Measurements from ENCODE around the gene BTBD6.
"Not testable (repeated sequence)": the region's sequence is repeated elsewhere in the genome, so short reads cannot be mapped to it uniquely, and the experiment has no call there.

BTBD6 gene

GRCh38 chr14:105272623-105273022 lies 24.3 kb downstream of the BTBD6 start:
- TF ChIP-seq CTCF (IDR thresholded peaks at IDR 0.05; ENCODE audit: low read depth, low read length, missing control alignments) = no peak
- in situ Hi-C loops (cut with HindIII; ENCODE audit: low sequenced_read_pairs) = no loop called here
- no peak overlapping the region for H3K4me3 ChIP-seq (ENCODE audit: low read depth, low read length)
- no peak for DNase-seq (ENCODE audit: low read depth)

GRCh38 chr14:105273062-105273461 lies 24.7 kb downstream of the BTBD6 start:
- DNase-seq (ENCODE audit: low read depth) = no peak
- in situ Hi-C loops (cut with HindIII; ENCODE audit: low sequenced_read_pairs) = no loop called here
- TF ChIP-seq CTCF (IDR thresholded peaks at IDR 0.05; ENCODE audit: low read depth, low read length, missing control alignments) = no peak
- H3K4me3 ChIP-seq (ENCODE audit: low read depth, low read length) = no peak overlapping the region

DNA sequence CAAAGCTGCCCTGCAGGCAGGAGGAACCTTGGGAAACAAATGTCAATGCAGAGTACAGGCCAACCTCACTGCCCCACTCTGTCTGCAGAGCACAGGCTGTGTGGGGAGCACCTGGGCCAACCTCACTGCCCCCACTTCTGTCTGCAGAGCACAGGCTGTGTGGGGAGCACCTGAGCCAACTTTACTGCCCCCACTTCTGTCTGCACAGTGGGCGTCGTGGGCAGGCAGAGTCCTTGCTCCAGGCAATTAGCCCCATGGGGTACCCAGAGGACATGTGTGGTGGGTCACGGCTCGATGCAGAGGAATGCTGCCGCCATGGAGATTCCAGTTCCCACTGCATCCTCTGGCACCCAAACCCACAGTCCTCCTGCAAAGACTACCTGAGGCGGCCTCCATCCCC lies 26.3 kb downstream of the BTBD6 start:
- no peak for TF ChIP-seq CTCF (IDR thresholded peaks at IDR 0.05; ENCODE audit: low read depth, low read length, missing control alignments)
- in situ Hi-C loops (cut with HindIII; ENCODE audit: low sequenced_read_pairs) = loop anchor here (25.0 kb wide), 1 partner anchor 87 kb away; the partner anchor contains the start of gene NUDT14
- H3K4me3 ChIP-seq (ENCODE audit: low read depth, low read length) = no peak overlapping the region
- DNase-seq (ENCODE audit: low read depth) = no peak

- in situ Hi-C loops (cut with HindIII; ENCODE audit: low sequenced_read_pairs) = loop anchor here (25.0 kb wide), 1 partner anchor 88 kb away; the partner anchor contains the start of gene NUDT14
- no peak overlapping the region for H3K4me3 ChIP-seq (ENCODE audit: low read depth, low read length)
- TF ChIP-seq CTCF (IDR thresholded peaks at IDR 0.05; ENCODE audit: low read depth, low read length, missing control alignments) = no peak
- DNase-seq (ENCODE audit: low read depth) = no peak
Measured at GRCh38 chr14:105275267-105275946, 27.1 kb downstream of the BTBD6 start.

- not testable (repeated sequence) for DNase-seq (ENCODE audit: low read depth); H3K4me3 ChIP-seq (ENCODE audit: low read depth, low read length)
- in situ Hi-C loops (cut with HindIII; ENCODE audit: low sequenced_read_pairs) = loop anchor here (25.0 kb wide), 1 partner anchor 90 kb away; the partner anchor contains the start of gene NUDT14
Measured at GRCh38 chr14:105277448-105277847, 29.1 kb downstream of the BTBD6 start.

- DNase-seq (ENCODE audit: low read depth) = no peak
- H3K4me3 ChIP-seq (ENCODE audit: low read depth, low read length) = no peak overlapping the region
- no peak for TF ChIP-seq CTCF (IDR thresholded peaks at IDR 0.05; ENCODE audit: low read depth, low read length, missing control alignments)
- in situ Hi-C loops (cut with HindIII; ENCODE audit: low sequenced_read_pairs) = loop anchor here (25.0 kb wide), 1 partner anchor 93 kb away; the partner anchor contains the start of gene NUDT14
Measured at GRCh38 chr14:105279642-105280361, 31.5 kb downstream of the BTBD6 start.

DNA sequence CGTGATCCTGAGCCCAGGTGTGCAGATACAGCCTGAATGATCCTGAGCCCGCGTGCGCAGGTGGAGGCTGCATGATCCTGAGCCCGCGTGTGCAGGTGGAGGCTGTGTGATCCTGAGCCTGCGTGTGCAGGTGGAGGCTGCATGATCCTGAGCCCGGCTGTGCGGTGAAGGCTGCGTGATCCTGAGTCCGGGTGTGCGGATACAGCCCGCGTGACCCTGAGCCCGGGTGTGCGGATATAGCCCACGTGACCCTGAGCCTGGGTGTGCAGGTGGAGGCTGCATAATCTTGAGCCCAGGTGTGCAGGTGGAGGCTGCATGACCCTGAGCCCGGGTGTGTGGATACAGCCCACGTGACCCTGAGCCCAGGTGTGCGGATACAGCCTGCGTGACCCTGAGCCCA lies 32.2 kb downstream of the BTBD6 start:
- in situ Hi-C loops (cut with HindIII; ENCODE audit: low sequenced_read_pairs) = loop anchor here (25.0 kb wide), 1 partner anchor 93 kb away; the partner anchor contains the start of gene NUDT14
- no peak for DNase-seq (ENCODE audit: low read depth)
- no peak overlapping the region for H3K4me3 ChIP-seq (ENCODE audit: low read depth, low read length)
- no peak for TF ChIP-seq CTCF (IDR thresholded peaks at IDR 0.05; ENCODE audit: low read depth, low read length, missing control alignments)
